ENCODE results near the gene NID2. TPM values are rescaled to one million over a fixed set of nuclear protein-coding genes. Genes with fewer than 3 reads are reported as not detected.

Gene NID2
- total and polyA plus RNA-seq, 2 experiments from 2014 or later, result 52.8 to 65.7 TPM

DNA sequence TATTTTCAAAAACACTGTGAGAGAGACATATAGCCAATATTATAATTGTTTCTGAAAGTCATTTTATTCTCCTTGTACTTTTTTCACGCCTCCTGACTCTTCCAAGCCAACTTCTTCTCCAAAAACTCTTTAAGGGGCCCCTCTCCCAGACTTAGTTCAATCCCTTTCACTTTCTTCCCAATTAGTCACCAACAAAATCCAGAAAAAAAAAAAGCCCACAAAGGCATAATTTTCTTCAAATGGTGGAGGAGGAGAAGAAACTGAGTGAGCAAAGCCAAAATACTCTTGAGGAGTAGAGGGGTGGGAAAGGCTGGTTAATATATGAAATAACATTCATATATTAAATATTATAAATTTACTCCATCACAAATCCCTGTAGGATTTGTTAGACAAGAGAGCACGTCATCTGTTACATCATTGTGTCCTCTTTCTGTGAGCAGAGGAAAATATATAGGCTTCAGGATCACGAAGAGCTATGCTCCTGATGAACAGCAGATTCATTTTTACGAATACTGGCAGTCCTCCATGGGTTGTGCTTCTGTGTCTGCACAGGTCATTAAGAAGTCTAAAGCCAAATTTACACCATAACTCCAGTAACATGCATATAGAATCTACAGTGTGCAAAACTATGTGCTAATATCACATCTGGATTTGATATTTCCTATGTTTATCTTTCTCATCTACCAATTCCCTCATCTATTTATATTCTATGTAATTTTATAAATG is 25.9 kb upstream of the NID2 start:
- Histone ChIP-seq H3K36me3 (replicated peaks; ENCODE audit: insufficient read depth, low read depth) (no peaks in the 10 kb centered on the region), H2AFZ (no peak overlapping the region), H3K4me3 (no peak overlapping the region), H3K4me2 (no peak overlapping the region), H3K27ac (no peak overlapping the region), H4K20me1 (ENCODE audit: insufficient read depth, poor library complexity, severe bottlenecking) (no peaks in the 10 kb centered on the region), H3K27me3 (no peaks in the 10 kb centered on the region), H3K4me1 (ENCODE audit: insufficient read depth) (peaks cover 8% of the 10 kb centered on the region), H3K79me2 (no peaks in the 10 kb centered on the region), H3K9me2 (replicated peaks; ENCODE audit: insufficient read depth) (no peaks in the 10 kb centered on the region), H3K9me3 (ENCODE audit: low read depth) (no peaks in the 10 kb centered on the region)
- WGBS (ENCODE audit: low lambda C conversion rate, missing lambda C conversion rate), result 59% methylated on average over 4 of the region's 4 CpGs
- no peak for DNase-seq (ENCODE audit: low spot score)
- TF ChIP-seq CTCF (IDR thresholded peaks at IDR 0.05; ENCODE audit: poor library complexity), result no peak
- no peak for TF ChIP-seq EZH2 (IDR thresholded peaks at IDR 0.05; ENCODE audit: borderline replicate concordance)
- no peak for TF ChIP-seq EZH2phosphoT487 (IDR thresholded peaks at IDR 0.05; ENCODE audit: low read depth, severe bottlenecking, unreplicated experiment)

GRCh38 chr14:52091928-52092327 is 23.1 kb upstream of the NID2 start:
- Histone ChIP-seq H3K27me3 (no peaks in the 10 kb centered on the region), H3K9me2 (replicated peaks; ENCODE audit: insufficient read depth) (no peaks in the 10 kb centered on the region), H3K27ac (no peak overlapping the region), H3K4me3 (no peak overlapping the region), H3K4me1 (ENCODE audit: insufficient read depth) (peaks cover 12% of the 10 kb centered on the region), H4K20me1 (ENCODE audit: insufficient read depth, poor library complexity, severe bottlenecking) (no peaks in the 10 kb centered on the region), H3K36me3 (replicated peaks; ENCODE audit: insufficient read depth, low read depth) (no peaks in the 10 kb centered on the region), H3K4me2 (no peak overlapping the region), H3K79me2 (no peaks in the 10 kb centered on the region), H3K9me3 (ENCODE audit: low read depth) (no peaks in the 10 kb centered on the region), H2AFZ (no peak overlapping the region)
- TF ChIP-seq CTCF (IDR thresholded peaks at IDR 0.05; ENCODE audit: poor library complexity), result no peak
- no peak for TF ChIP-seq EZH2 (IDR thresholded peaks at IDR 0.05; ENCODE audit: borderline replicate concordance)
- TF ChIP-seq EZH2phosphoT487 (IDR thresholded peaks at IDR 0.05; ENCODE audit: low read depth, severe bottlenecking, unreplicated experiment), result no peak
- DNase-seq (ENCODE audit: low spot score), result no peak

DNA sequence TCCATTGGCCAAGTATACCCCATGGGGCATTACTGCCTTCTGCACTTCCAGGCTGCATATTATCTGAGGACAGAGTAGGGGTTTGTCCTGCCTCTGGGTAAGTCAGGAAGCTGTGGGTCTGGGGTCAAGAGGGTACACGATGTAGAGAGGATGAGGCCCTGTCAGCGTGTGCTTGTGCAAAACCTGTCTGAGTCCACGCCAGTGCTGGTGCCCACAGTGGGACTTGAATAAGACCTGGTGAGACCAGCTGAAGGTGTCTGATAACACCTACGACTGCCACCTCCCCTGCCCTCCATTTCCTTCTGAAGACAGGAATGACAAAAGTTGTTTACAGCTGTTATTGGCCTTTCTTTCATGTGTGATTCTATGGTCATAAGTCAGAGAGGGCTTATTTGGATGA is 22.1 kb upstream of the NID2 start:
- no peaks in the 10 kb centered on the region for H4K20me1 ChIP-seq (ENCODE audit: insufficient read depth, poor library complexity, severe bottlenecking)
- no peak overlapping the region for H2AFZ ChIP-seq
- WGBS (ENCODE audit: low lambda C conversion rate, missing lambda C conversion rate), result 82% methylated on average over 4 of the region's 4 CpGs
- H3K79me2 ChIP-seq, result no peaks in the 10 kb centered on the region
- H3K36me3 ChIP-seq (replicated peaks; ENCODE audit: insufficient read depth, low read depth), result no peaks in the 10 kb centered on the region
- DNase-seq (ENCODE audit: low spot score), result no peak
- peaks cover 18% of the 10 kb centered on the region for H3K4me1 ChIP-seq (ENCODE audit: insufficient read depth)
- H3K9me2 ChIP-seq (replicated peaks; ENCODE audit: insufficient read depth), result no peaks in the 10 kb centered on the region
- H3K27ac ChIP-seq, result no peak overlapping the region
- TF ChIP-seq CTCF (IDR thresholded peaks at IDR 0.05; ENCODE audit: poor library complexity) (no peak), EZH2 (IDR thresholded peaks at IDR 0.05; ENCODE audit: borderline replicate concordance) (no peak), EZH2phosphoT487 (IDR thresholded peaks at IDR 0.05; ENCODE audit: low read depth, severe bottlenecking, unreplicated experiment) (no peak)
- H3K4me2 ChIP-seq, result no peak overlapping the region
- no peaks in the 10 kb centered on the region for H3K27me3 ChIP-seq
- H3K4me3 ChIP-seq, result no peak overlapping the region
- no peaks in the 10 kb centered on the region for H3K9me3 ChIP-seq (ENCODE audit: low read depth)
